PFSK-1 (cell line): ENCODE results near the gene NKX2-8.

Source experiments
- SIN3A ChIP-seq: IDR thresholded peaks from 2 replicates; pipeline ENCODE4 v1.6.1; 2012; ENCODE audit warnings: mild to moderate bottlenecking, low read length, moderate library complexity, borderline replicate concordance; ENCODE audit not compliant: insufficient read depth
- TAF1 ChIP-seq: IDR thresholded peaks from 2 replicates; pipeline ENCODE4 v1.6.1; 2012; ENCODE audit warnings: low read length, control low read depth, borderline replicate concordance; ENCODE audit not compliant: insufficient read depth

GRCh38 chr14:36583242-36583892 is 953 bp upstream of the NKX2-8 start:
- no peak for TF ChIP-seq SIN3A
- TF ChIP-seq TAF1 = no peak
